ENCODE data around the gene PFDN1.
A peak's percentile ranks its signal among the peaks of the same experiment; 100 is the strongest.

PFDN1 gene

GRCh38 chr5:140328036-140328764 is 25.3 kb upstream of the PFDN1 start:
- no peak for DNase-seq (ENCODE audit: low read depth)

GRCh38 chr5:140327589-140327988 is 24.7 kb upstream of the PFDN1 start:
- peak; percentile 45 for DNase-seq (ENCODE audit: low read depth)

GRCh38 chr5:140325486-140325885 is 22.6 kb upstream of the PFDN1 start:
- no peak for DNase-seq (ENCODE audit: low read depth)

- DNase-seq (ENCODE audit: low read depth): peak; percentile 53
Observed at GRCh38 chr5:140324617-140325241, 21.8 kb upstream of the PFDN1 start.

- peak; percentile 67 for DNase-seq (ENCODE audit: low read depth)
Observed at GRCh38 chr5:140324041-140324600, 21.2 kb upstream of the PFDN1 start.

GRCh38 chr5:140322751-140323731 is 20.1 kb upstream of the PFDN1 start:
- peak; percentile 99 for DNase-seq (ENCODE audit: low read depth)

GRCh38 chr5:140321796-140322195 is 18.9 kb upstream of the PFDN1 start:
- no peak for DNase-seq (ENCODE audit: low read depth)

- DNase-seq (ENCODE audit: low read depth): no peak
Observed at GRCh38 chr5:140319833-140320232, 16.9 kb upstream of the PFDN1 start.

GRCh38 chr5:140318792-140319191 is 15.9 kb upstream of the PFDN1 start:
- no peak for DNase-seq (ENCODE audit: low read depth)

- DNase-seq (ENCODE audit: low read depth): peak; percentile 91
Observed at GRCh38 chr5:140317859-140318258, 15.0 kb upstream of the PFDN1 start.

- DNase-seq (ENCODE audit: low read depth): no peak
Observed at GRCh38 chr5:140312791-140313189, 9.9 kb upstream of the PFDN1 start.

GRCh38 chr5:140312067-140312790 is 9.3 kb upstream of the PFDN1 start:
- peak; percentile 99 for DNase-seq (ENCODE audit: low read depth)

- DNase-seq (ENCODE audit: low read depth): peak; percentile 99
Observed at GRCh38 chr5:140311011-140311467, 8.1 kb upstream of the PFDN1 start.

- peak; percentile 57 for DNase-seq (ENCODE audit: low read depth)
Observed at GRCh38 chr5:140310434-140310833, 7.5 kb upstream of the PFDN1 start.

GRCh38 chr5:140309706-140310249 is 6.9 kb upstream of the PFDN1 start:
- no peak for DNase-seq (ENCODE audit: low read depth)

GRCh38 chr5:140305471-140305870 is 2.6 kb upstream of the PFDN1 start:
- DNase-seq (ENCODE audit: low read depth): no peak

GRCh38 chr5:140303966-140304365 is 1.1 kb upstream of the PFDN1 start:
- DNase-seq (ENCODE audit: low read depth): peak; percentile 39

GRCh38 chr5:140301136-140301535 is 1.8 kb downstream of the PFDN1 start:
- no peak for DNase-seq (ENCODE audit: low read depth)

- DNase-seq (ENCODE audit: low read depth): no peak
Observed at GRCh38 chr5:140299056-140299455, 3.8 kb downstream of the PFDN1 start.

- DNase-seq (ENCODE audit: low read depth): peak; percentile 93
Observed at GRCh38 chr5:140298183-140298601, 4.7 kb downstream of the PFDN1 start.

GRCh38 chr5:140297283-140297682 is 5.6 kb downstream of the PFDN1 start:
- DNase-seq (ENCODE audit: low read depth): no peak

Data from ELR (cell line).